ENCODE measurements around the gene SENP7. TPM values are rescaled to one million over a fixed set of nuclear protein-coding genes. Genes with fewer than 3 reads are reported as not detected.
"Not testable (repeated sequence)": the region's sequence is repeated elsewhere in the genome, so short reads cannot be mapped to it uniquely, and the experiment has no call there.

SENP7 gene
- total RNA-seq, 4 donors from 2014 or later: 13.2 to 18.3 (median 15.8) TPM

- no peak for DNase-seq (ENCODE audit: low spot score in 2 of 2)
- no peak overlapping the region for H3K4me3 ChIP-seq (ENCODE audit: low read depth, poor library complexity, severe bottlenecking)
- TF ChIP-seq POLR2A (IDR thresholded peaks at IDR 0.05): no peak
- no peak for TF ChIP-seq CTCF (IDR thresholded peaks at IDR 0.05)
- intact Hi-C loops (cut with DNase I; ENCODE audit: low total_unique reads): no loop called here
- WGBS, 2 donors: 74 to 81% methylated on average over 2 of the region's 2 CpGs
These were observed 35.6 kb upstream of the SENP7 start for GRCh38 chr3:101548527-101549105.

GRCh38 chr3:101544161-101544850 lies 31.3 kb upstream of the SENP7 start:
- H3K4me3 ChIP-seq (ENCODE audit: low read depth, poor library complexity, severe bottlenecking): no peak overlapping the region
- 67 to 73% methylated on average over 1 of the region's 1 CpG for WGBS, 2 donors
- no peak for DNase-seq (ENCODE audit: low spot score in 2 of 2)
- intact Hi-C loops (cut with DNase I; ENCODE audit: low total_unique reads): no loop called here
- TF ChIP-seq CTCF (IDR thresholded peaks at IDR 0.05) (no peak), POLR2A (IDR thresholded peaks at IDR 0.05) (no peak)

GRCh38 chr3:101542957-101543356 lies 29.9 kb upstream of the SENP7 start:
- intact Hi-C loops (cut with DNase I; ENCODE audit: low total_unique reads): no loop called here
- TF ChIP-seq CTCF (IDR thresholded peaks at IDR 0.05) (no peak), POLR2A (IDR thresholded peaks at IDR 0.05) (no peak)
- no peak for DNase-seq (ENCODE audit: low spot score in 2 of 2)
- H3K4me3 ChIP-seq (ENCODE audit: low read depth, poor library complexity, severe bottlenecking): no peak overlapping the region

DNA sequence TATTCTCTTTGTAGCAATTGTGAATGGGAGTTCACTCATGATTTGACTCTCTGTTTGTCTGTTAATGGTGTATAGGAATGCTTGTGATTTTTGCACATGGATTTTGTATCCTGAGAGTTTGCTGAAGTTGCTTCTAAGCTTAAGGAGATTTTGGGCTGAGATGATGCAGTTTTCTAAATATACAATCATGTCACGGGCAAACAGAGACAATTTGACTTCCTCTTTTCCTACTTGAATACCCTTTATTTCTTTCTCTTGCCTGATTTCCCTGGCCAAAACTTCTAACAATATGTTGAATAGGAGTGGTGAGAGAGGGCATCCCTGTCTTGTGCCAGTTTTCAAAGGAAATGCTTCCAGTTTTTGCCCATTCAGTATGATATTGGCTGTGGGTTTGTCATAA lies 23.9 kb upstream of the SENP7 start:
- 68 to 87% methylated on average over 1 of the region's 1 CpG for WGBS, 2 donors
- DNase-seq (ENCODE audit: low spot score in 2 of 2); intact Hi-C loops (cut with DNase I; ENCODE audit: low total_unique reads); H3K4me3 ChIP-seq (ENCODE audit: low read depth, poor library complexity, severe bottlenecking): not testable (repeated sequence)

GRCh38 chr3:101536266-101536665 lies 23.3 kb upstream of the SENP7 start:
- H3K4me3 ChIP-seq (ENCODE audit: low read depth, poor library complexity, severe bottlenecking): no peak overlapping the region
- intact Hi-C loops (cut with DNase I; ENCODE audit: low total_unique reads): no loop called here
- TF ChIP-seq POLR2A (IDR thresholded peaks at IDR 0.05): no peak
- TF ChIP-seq CTCF (IDR thresholded peaks at IDR 0.05): no peak
- DNase-seq (ENCODE audit: low spot score in 2 of 2): no peak
- WGBS, 2 donors: 86 to 100% methylated on average over 1 of the region's 1 CpG

DNA sequence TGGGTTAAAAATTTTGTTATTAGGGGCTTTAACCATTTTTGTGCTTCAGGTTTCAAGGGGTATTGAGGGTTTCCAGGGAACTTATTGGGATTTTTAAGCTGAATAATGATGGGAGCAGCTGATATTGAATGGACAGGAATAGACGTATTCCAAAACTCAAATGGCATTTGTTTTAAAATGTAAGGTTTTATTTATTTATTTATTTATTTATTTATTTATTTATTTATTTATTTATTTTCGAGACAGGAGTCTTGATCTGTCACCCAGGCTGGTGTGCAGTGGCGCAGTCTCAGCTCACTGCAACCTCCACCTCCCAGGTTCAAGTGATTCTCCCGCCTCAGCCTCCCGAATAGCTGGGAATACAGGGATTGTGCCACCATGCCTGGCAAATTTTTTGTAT lies 22.2 kb upstream of the SENP7 start:
- intact Hi-C loops (cut with DNase I; ENCODE audit: low total_unique reads): no loop called here
- no peak for DNase-seq (ENCODE audit: low spot score in 2 of 2)
- WGBS, 2 donors: 81 to 95% methylated on average over 5 of the region's 5 CpGs
- TF ChIP-seq POLR2A (IDR thresholded peaks at IDR 0.05) (no peak), CTCF (IDR thresholded peaks at IDR 0.05) (no peak)
- H3K4me3 ChIP-seq (ENCODE audit: low read depth, poor library complexity, severe bottlenecking): no peak overlapping the region
